DND-41 (cell line): ENCODE data around the gene MICAL2.

Experiments used
- EZH2 ChIP-seq: IDR thresholded peaks from 3 replicates; pipeline ENCODE4 v1.6.1; 2012; ENCODE audit warnings: borderline replicate concordance, low read depth, mild to moderate bottlenecking, moderate library complexity, low read length, inconsistent platforms; ENCODE audit not compliant: severe bottlenecking
- TF ChIP-seq, protein P1 (sequence below): IDR thresholded peaks from 2 replicates; pipeline ENCODE4 v1.5.1; 2012; ENCODE audit warnings: borderline replicate concordance, low read length, moderate library complexity, mild to moderate bottlenecking; ENCODE audit not compliant: poor library complexity, severe bottlenecking; ENCODE audit errors: extremely low read depth

GRCh38 chr11:12249590-12250260 lies 139.3 kb downstream of the MICAL2 start:
- TF ChIP-seq EZH2: no peak
- TF ChIP-seq, protein P1, sequence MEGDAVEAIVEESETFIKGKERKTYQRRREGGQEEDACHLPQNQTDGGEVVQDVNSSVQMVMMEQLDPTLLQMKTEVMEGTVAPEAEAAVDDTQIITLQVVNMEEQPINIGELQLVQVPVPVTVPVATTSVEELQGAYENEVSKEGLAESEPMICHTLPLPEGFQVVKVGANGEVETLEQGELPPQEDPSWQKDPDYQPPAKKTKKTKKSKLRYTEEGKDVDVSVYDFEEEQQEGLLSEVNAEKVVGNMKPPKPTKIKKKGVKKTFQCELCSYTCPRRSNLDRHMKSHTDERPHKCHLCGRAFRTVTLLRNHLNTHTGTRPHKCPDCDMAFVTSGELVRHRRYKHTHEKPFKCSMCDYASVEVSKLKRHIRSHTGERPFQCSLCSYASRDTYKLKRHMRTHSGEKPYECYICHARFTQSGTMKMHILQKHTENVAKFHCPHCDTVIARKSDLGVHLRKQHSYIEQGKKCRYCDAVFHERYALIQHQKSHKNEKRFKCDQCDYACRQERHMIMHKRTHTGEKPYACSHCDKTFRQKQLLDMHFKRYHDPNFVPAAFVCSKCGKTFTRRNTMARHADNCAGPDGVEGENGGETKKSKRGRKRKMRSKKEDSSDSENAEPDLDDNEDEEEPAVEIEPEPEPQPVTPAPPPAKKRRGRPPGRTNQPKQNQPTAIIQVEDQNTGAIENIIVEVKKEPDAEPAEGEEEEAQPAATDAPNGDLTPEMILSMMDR: no peak
